CD4-positive, alpha-beta T cell treated with Interleukin-2 at 100 ng/mL for 4 hours (primary cell): Measurements from ENCODE around the gene DMD.

ENCODE experiments used
- DNase-seq: peaks from one replicate; pipeline ENCODE4 v3.0.0-alpha.2; 2020; ENCODE audit warnings: low spot score

DMD gene

GRCh38 chrX:31225819-31226218 lies 1985.5 kb downstream of the DMD start:
- DNase-seq, result no peak

GRCh38 chrX:31224381-31225012 lies 1986.9 kb downstream of the DMD start:
- no peak for DNase-seq

GRCh38 chrX:31223817-31224216 lies 1987.5 kb downstream of the DMD start:
- no peak for DNase-seq

- DNase-seq, result no peak
These were observed 1988.4 kb downstream of the DMD start for GRCh38 chrX:31222946-31223345.

GRCh38 chrX:31219174-31219573 lies 1992.2 kb downstream of the DMD start:
- DNase-seq, result no peak

- DNase-seq, result no peak
These were observed 1994.3 kb downstream of the DMD start for GRCh38 chrX:31217084-31217483.

- no peak for DNase-seq
These were observed 1996.0 kb downstream of the DMD start for GRCh38 chrX:31215277-31215815.

GRCh38 chrX:31213941-31214340 lies 1997.4 kb downstream of the DMD start:
- no peak for DNase-seq

- DNase-seq, result no peak
These were observed 1998.2 kb downstream of the DMD start for GRCh38 chrX:31212856-31213748.

GRCh38 chrX:31209005-31209628 lies 2002.2 kb downstream of the DMD start:
- no peak for DNase-seq

GRCh38 chrX:31201503-31201902 lies 2009.8 kb downstream of the DMD start:
- no peak for DNase-seq

GRCh38 chrX:31200430-31200829 lies 2010.9 kb downstream of the DMD start:
- DNase-seq, result no peak

- no peak for DNase-seq
These were observed 2011.6 kb downstream of the DMD start for GRCh38 chrX:31199840-31200114.

GRCh38 chrX:31199056-31199839 lies 2012.1 kb downstream of the DMD start:
- DNase-seq, result no peak

- no peak for DNase-seq
These were observed 2021.0 kb downstream of the DMD start for GRCh38 chrX:31190221-31190975.

- DNase-seq, result no peak
These were observed 2024.5 kb downstream of the DMD start for GRCh38 chrX:31186693-31187338.

GRCh38 chrX:31185884-31186283 lies 2025.5 kb downstream of the DMD start:
- DNase-seq, result no peak

- no peak for DNase-seq
These were observed 2029.9 kb downstream of the DMD start for GRCh38 chrX:31181377-31182000.

- DNase-seq, result no peak
These were observed 2032.1 kb downstream of the DMD start for GRCh38 chrX:31179203-31179602.

- DNase-seq, result no peak
These were observed 2032.6 kb downstream of the DMD start for GRCh38 chrX:31178769-31179125.
